Memory B cell (primary cell): ENCODE measurements around the gene TKTL1.

Source experiments
- ATAC-seq: fragments of 150-1000 bp; cut with Tn5 transposase; 2 replicates; pipeline ENCODE4 v1.10.0; 2021; ENCODE audit warnings: low read depth, mild to moderate bottlenecking, moderate library complexity
- DNase-seq, 2 donors: peaks; one replicate each; pipeline ENCODE4 v3.0.0; 2022; ENCODE audit warnings: low spot score in 2 of 2
- H3K27ac Mint-ChIP-seq: one replicate; pipeline ENCODE4 v1.8.0; 2022; ENCODE audit warnings: mild to moderate bottlenecking, moderate library complexity, mixed read lengths
- H3K27me3 Mint-ChIP-seq: one replicate; pipeline ENCODE4 v1.8.0; 2022; ENCODE audit warnings: mixed read lengths
- H3K36me3 Mint-ChIP-seq: one replicate; pipeline ENCODE4 v1.8.0; 2022; ENCODE audit warnings: mild to moderate bottlenecking, mixed read lengths
- H3K4me1 Mint-ChIP-seq: one replicate; pipeline ENCODE4 v1.8.0; 2022; ENCODE audit warnings: mixed read lengths
- H3K4me3 Mint-ChIP-seq: one replicate; pipeline ENCODE4 v1.8.0; 2022; ENCODE audit warnings: mild to moderate bottlenecking, moderate library complexity, mixed read lengths
- H3K9me3 Mint-ChIP-seq: one replicate; pipeline ENCODE4 v1.8.0; 2022; ENCODE audit warnings: mixed read lengths

The TKTL1 gene

DNA sequence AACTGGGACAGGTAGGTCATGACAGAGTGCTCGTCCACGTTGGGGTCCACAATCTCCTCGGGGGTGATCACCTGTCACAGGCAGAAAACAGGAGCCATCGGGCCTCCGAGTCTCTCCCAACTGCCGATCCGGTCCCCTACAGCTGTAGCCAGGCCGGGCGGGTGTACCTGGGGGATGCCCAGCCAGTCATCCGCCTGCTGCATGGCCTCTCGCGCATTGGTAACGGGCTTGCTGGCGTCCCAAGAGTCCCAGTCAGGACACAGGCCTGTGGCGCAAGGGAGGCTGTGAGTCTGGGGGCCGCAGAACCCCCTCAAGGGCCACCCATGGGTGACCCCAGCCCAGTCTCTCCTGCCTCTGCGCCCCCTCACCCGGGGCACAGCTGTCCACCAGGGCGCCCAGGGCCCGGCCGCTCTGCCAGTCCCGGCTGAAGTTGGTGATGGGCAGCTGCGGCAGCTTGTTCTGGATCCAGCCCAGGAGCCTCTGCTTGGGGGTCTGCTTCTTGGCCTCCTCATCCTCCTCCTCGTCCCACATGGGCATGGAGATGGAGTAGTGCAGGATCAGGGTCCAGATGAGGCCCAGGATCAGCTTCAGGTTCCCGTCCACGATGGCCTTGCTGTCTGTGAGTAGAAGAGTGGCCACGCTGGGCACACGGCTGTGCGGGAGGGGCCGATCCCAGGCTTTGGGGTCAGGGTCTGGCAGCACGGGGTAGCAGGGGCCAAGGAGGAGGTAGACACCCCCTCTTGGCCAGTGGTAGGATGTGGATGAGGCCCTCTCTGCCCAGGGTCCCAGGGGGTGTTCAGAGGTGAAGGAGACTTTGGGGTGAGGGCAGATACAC is 72.1 kb downstream of the TKTL1 start:
- H3K4me1 Mint-ChIP-seq: peaks cover 10% of the 10 kb centered on the region
- H3K36me3 Mint-ChIP-seq: peaks cover 6% of the 10 kb centered on the region
- peak overlapping the region; percentile 93 for H3K4me3 Mint-ChIP-seq
- ATAC-seq: no peak
- no peaks in the 10 kb centered on the region for H3K27me3 Mint-ChIP-seq
- H3K27ac Mint-ChIP-seq: peak overlapping the region; percentile 97
- DNase-seq: no peak
- H3K9me3 Mint-ChIP-seq: no peaks in the 10 kb centered on the region

DNA sequence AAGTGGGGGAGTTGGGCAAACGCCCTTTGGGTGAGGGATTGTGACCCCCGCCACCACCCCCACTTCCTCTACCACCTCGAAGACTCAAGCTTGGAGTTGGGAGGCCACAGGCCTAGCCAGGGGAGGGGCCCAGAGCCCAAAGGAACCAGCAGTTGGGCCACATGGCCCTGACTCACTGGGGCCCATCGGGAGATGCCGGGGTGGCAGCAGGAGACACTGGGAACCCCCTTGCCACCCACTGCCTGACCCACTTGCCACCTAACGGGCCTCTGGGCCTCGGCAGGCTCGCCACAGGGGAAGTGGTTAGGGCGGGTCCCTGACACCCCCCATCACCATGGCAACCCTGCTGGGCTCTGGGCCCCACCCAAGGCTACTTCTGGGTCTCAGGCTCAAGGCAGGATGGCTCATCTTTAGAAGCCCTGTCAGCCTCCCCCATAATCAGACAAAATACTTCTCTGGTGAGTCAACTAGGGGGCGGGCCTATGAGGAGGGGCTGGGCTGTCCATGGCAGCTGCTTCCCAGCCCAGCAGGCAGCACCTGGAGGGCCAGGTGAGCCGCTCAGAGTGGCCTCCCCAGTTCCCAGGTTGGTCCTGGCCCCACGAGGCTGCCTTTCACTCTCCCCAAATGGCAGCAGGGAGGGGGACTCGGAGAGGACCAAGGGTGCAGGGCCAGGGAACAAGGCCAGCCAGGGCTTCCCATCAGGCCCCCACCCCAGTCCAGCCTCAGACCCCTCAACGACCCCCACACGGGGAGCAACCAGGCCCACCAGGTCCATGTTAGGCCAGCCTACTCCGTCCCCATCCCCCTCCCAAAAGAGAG is 73.2 kb downstream of the TKTL1 start:
- peak overlapping the region; percentile 93 for H3K4me3 Mint-ChIP-seq
- peaks cover 4% of the 10 kb centered on the region for H3K36me3 Mint-ChIP-seq
- no peaks in the 10 kb centered on the region for H3K27me3 Mint-ChIP-seq
- H3K4me1 Mint-ChIP-seq: peaks cover 10% of the 10 kb centered on the region
- peak; percentile 67 to 82 for DNase-seq
- H3K9me3 Mint-ChIP-seq: no peaks in the 10 kb centered on the region
- peak; percentile 70 for ATAC-seq
- peak overlapping the region; percentile 97 for H3K27ac Mint-ChIP-seq

DNA sequence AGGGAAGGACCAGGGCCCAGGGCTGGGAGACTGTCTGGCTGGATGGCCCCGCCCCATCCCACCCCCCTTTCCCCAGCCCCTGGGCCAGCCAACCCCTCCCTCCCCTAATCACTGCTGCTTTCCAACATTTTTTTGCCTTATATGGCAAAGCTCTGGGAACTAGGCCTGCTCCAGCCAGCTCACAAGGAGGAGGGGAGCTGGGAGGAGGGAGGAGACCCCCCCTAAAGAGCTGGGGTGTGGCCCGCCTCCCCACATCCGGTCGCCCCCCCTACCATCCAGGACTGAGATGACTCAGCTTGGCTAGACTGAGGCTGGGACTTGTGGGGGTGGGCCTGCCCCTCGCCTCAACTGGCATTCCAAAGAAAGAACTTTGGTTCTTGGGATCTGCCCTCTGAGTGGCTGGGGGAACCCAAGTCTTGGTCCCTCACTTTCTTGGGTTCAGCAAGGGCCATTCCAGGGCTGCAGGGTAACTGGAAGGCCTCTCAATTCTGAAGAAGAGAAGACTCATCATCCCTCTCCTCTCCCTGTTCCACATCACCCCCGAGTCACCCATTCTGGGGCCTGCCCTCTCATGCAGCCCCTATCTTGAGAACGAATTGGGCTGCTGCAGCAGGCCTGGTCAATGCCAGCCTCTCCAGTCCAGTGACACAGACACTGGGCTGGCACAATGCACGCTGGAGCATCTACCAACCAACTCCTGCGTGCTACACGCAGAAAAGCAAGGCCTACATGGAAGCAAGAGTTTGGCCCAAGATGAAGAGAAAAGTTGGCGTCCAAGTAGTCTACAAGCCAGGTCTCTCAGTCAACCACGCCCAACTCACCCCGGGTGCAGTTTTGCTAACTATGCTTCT is 74.1 kb downstream of the TKTL1 start:
- peaks cover 4% of the 10 kb centered on the region for H3K36me3 Mint-ChIP-seq
- H3K27me3 Mint-ChIP-seq: no peaks in the 10 kb centered on the region
- H3K27ac Mint-ChIP-seq: peak overlapping the region; percentile 97
- no peaks in the 10 kb centered on the region for H3K9me3 Mint-ChIP-seq
- peak overlapping the region; percentile 93 for H3K4me3 Mint-ChIP-seq
- H3K4me1 Mint-ChIP-seq: peaks cover 10% of the 10 kb centered on the region
- ATAC-seq: no peak
- DNase-seq: no peak

DNA sequence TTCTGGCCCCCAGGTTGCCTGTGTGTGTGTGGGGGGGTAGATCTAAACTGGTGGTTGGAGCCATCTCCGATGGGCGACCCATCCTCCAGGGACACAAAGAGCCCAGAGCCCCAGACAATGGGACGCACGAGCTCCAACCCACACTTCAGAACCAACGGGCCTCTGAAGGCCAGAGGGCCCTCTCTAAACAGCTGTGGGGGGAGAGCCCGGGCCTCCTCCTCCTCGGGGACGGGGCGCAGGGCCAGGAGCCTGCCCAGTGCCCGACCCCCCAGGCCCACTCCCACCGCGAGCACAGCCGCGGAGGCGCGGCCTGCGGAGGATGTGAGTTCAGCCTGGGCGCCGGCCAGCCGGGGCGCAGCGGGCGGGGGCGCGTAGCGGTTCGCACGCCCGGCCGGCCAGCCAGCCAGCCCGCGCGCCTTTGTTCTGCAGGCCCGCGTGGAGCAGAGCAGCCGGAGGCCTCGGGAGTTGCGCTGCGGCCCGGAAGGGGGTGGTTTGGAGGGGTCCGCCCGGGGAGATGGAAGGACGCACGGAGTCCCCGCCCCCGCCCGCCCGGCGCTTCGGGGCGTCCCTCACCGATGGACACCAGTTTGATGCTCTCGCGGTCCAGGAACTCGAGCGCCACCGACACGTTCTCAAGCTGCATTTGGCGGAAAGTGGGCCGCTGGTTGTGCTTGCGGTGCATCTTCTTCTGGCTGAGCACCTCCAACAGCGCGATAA is 74.9 kb downstream of the TKTL1 start:
- DNase-seq (no peak), ATAC-seq (no peak)
- Mint-ChIP-seq H3K27me3 (no peaks in the 10 kb centered on the region), H3K9me3 (no peaks in the 10 kb centered on the region), H3K36me3 (peaks cover 4% of the 10 kb centered on the region), H3K27ac (peak overlapping the region; percentile 97), H3K4me3 (peak overlapping the region; percentile 93), H3K4me1 (peaks cover 10% of the 10 kb centered on the region)

DNA sequence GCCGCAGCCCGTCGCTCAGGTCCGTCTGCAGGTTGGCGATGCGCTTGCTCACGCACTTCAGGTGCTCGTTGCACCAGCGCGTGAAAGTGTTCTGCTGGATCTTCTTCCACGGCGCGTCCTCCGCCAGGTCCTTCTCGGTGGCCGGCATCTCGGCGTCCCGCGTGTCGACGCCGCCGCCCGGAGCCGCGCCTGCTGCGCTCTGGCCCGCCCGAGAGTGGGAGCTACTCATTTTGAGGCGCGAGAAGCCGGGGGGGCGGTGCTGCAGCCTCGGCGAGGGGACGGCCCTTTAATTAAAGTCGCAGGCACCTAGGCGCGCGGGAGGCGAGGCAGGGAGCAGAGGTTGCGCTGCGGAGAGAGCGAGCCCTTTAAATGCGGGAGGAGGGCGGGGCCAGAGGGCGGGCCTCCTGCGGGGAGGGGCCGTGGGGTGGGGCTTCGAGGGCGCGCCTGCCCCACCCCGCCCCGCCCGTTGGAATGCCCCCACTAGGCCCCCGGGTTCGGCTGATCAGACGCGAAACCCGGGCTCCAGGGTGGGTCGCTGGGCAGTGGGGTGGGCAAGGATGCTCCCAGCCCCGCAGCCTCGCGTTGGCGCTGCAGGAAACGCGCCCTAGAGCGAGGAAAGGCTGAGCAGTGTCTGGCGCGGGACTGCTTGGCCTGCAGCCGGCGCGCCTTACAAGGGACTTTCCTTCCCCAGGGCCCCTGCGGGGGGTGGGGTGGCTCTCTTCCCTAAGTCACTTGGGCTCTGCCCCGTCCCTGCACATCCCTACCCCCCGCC is 75.6 kb downstream of the TKTL1 start:
- Mint-ChIP-seq H3K4me1 (peaks cover 10% of the 10 kb centered on the region), H3K27me3 (no peaks in the 10 kb centered on the region), H3K36me3 (peaks cover 4% of the 10 kb centered on the region), H3K9me3 (no peaks in the 10 kb centered on the region), H3K27ac (peak overlapping the region; percentile 87), H3K4me3 (peak overlapping the region; percentile 93)
- ATAC-seq (peak; percentile 65), DNase-seq (peak; percentile 70 to 85)

DNA sequence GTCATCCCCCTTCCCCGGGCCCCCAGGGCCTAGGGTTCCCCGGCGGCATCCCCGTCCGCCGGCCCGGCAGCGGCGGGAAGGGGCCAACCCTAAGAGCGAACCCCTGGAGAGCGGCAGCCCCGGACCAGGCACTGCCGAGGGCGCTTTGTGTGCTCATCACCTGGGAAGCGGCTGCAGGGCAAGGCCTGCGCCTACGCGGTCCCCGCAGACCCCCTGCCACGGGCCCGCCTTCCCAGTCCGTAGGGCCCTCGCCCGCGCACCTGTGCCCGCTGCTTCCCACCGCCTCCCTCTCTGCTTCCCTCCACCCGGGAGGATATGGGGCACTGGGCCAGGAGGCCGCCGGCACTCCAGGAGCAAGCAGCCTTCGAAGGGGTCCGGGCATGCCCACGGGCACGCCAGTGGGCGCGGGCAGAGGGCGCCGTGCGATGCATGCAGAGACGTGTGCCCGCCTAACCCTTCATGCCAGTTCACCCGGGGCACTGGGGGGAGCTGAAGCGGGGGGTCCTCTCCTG is 76.2 kb downstream of the TKTL1 start:
- H3K9me3 Mint-ChIP-seq: no peaks in the 10 kb centered on the region
- H3K36me3 Mint-ChIP-seq: peaks cover 4% of the 10 kb centered on the region
- H3K27me3 Mint-ChIP-seq: no peaks in the 10 kb centered on the region
- H3K4me1 Mint-ChIP-seq: peaks cover 10% of the 10 kb centered on the region
- no peak for ATAC-seq
- peak overlapping the region; percentile 93 for H3K4me3 Mint-ChIP-seq
- DNase-seq: no peak
- H3K27ac Mint-ChIP-seq: peak overlapping the region; percentile 72

DNA sequence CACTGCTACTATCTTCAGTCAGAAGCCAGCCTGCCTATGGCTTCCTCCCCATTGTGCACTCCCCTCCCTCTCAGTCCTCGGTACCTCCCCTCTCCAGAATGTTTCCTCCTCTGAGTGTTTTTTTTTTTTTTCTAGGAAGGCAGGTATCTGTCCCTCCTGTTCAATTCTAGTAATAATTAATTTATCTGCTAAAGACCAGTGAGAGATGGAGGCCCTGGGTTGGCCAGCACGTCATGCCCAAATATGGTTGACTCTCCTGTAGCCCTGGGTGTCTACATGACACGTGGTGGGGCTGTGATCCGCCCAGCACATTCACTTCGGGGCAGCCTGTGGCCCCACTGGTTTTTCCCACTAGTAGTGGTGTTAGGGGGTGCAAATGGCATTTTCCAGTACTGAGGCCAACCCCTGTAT is 77.0 kb downstream of the TKTL1 start:
- Mint-ChIP-seq H3K36me3 (peaks cover 2% of the 10 kb centered on the region), H3K27me3 (no peaks in the 10 kb centered on the region), H3K9me3 (no peaks in the 10 kb centered on the region), H3K4me1 (peaks cover 10% of the 10 kb centered on the region), H3K4me3 (peak overlapping the region; percentile 93), H3K27ac (peak overlapping the region; percentile 72)
- DNase-seq: no peak
- no peak for ATAC-seq

DNA sequence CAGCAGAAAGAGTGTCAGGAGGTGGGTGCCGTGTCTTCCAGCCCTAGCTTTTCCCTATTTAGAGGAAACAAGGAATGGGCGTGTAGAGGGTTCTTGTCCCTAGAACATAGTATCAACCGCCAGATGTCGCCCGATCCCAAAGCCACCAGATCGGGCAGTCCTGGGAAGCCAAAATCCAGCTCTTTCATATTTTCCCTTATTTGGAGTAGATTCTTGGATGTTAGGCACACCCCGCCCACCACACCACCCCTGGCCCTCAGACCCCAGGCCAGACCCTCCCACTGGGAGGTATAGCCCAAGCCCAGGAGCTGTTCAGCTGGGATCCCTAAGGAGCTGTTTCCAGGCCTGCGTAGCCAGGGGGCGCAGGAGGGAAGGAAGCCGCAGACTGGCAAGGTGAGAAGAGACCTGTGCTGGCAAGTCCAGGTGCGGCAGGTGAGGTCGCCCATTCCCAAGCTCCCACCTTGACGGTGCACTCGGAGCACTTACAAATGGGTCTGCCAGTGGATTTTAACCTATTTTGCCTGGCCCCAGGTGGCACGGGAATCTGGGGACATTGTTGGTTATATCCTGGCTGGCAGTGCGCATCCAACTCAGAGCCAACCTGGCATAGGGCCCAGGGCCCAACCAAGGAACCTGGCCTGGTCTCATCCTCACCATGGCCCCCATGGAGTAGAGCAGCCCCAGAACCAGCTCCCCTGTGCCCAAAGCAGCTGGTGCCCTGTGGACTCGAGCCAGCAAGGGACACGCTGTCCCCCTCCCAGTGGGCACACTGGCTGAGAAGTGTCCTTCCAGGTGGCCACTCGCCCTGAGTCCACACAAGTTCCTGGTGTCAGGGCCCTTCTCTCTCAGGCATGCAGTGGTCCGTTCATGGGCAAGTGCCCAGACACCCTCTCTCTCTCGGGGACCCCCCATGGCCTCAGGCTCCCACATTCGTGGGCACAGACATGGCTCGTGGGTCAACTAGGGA is 78.0 kb downstream of the TKTL1 start:
- no peak for ATAC-seq
- no peaks in the 10 kb centered on the region for H3K9me3 Mint-ChIP-seq
- H3K27me3 Mint-ChIP-seq: no peaks in the 10 kb centered on the region
- no peak for DNase-seq
- H3K4me1 Mint-ChIP-seq: peaks cover 5% of the 10 kb centered on the region
- no peaks in the 10 kb centered on the region for H3K36me3 Mint-ChIP-seq
- no peak overlapping the region for H3K27ac Mint-ChIP-seq
- peak overlapping the region; percentile 37 for H3K4me3 Mint-ChIP-seq

DNA sequence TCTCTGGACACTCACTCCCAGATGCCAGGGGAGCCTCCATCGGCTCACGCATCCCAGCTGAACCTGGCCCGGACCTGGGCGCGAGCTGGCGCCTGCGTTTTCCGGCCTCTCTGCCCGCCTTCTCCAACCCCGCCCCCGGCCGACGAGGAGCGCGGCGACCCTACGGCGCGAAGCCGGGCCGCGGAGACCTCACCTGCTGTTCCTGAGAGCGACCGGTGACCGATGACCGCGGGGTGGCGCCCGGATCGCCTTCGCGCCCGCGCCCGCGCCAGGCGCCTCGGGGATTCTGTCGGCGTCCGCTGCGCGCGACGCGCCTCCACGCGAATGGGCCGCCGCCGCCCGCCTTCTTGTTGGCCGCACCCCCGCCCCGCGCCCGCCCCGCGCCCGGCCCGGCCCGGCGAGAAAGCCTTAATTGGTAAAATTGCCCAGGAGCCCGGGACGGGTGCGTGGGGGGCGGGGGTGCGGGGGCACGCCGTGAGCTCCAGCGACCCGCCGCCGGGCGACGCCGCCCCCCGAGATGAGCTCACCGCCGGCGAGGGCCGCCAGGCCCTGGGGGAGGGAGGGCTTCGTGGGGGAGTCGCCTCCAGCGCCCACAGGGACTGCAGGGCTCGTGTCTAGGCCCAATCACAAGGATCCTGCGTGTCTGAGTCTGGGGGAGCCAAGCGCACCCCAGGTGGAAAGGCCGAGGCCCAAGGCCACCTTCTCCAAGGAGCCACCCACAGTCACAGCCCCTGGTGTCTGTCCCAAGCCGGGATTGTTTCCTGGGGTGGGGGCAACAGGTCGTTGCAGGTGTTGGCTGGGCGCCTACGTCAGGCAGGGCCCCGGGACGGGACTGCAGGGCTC is 78.9 kb downstream of the TKTL1 start, which contains the start of gene FLNA:
Gene FLNA, minus strand, starts transcription at position 322 of the 843 bp plus-strand sequence. CDS start 3,389 bp downstream, outside the sequence.
- ATAC-seq (no peak), DNase-seq (no peak)
- no peaks in the 10 kb centered on the region for H3K9me3 Mint-ChIP-seq
- peaks cover 5% of the 10 kb centered on the region for H3K4me1 Mint-ChIP-seq
- no peaks in the 10 kb centered on the region for H3K36me3 Mint-ChIP-seq
- peak within 1 kb of the TSS; percentile 43 for H3K4me3 Mint-ChIP-seq
- H3K27me3 Mint-ChIP-seq: no peaks in the 10 kb centered on the region
- no peak within 1 kb of the TSS for H3K27ac Mint-ChIP-seq

DNA sequence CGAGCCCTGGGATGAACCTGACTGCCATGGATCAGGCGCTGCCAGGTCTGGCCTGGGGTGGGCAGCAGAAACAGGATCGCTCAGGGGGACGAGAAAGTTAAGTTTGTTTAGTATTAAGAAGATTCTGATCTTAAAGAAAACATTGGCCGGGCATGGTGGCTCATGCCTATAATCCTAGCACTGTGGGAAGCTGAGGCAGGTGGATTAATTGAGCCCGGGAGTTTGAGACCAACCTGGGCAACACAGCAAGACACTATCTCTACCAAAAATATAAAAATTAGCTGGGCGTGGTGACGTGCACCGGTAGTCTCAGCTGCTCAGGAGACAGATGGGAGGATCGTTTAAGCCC is 79.5 kb downstream of the TKTL1 start:
- peaks cover 5% of the 10 kb centered on the region for H3K4me1 Mint-ChIP-seq
- no peak overlapping the region for H3K27ac Mint-ChIP-seq
- no peak for ATAC-seq
- H3K4me3 Mint-ChIP-seq: no peak overlapping the region
- no peaks in the 10 kb centered on the region for H3K36me3 Mint-ChIP-seq
- no peaks in the 10 kb centered on the region for H3K9me3 Mint-ChIP-seq
- no peaks in the 10 kb centered on the region for H3K27me3 Mint-ChIP-seq
- DNase-seq: no peak

DNA sequence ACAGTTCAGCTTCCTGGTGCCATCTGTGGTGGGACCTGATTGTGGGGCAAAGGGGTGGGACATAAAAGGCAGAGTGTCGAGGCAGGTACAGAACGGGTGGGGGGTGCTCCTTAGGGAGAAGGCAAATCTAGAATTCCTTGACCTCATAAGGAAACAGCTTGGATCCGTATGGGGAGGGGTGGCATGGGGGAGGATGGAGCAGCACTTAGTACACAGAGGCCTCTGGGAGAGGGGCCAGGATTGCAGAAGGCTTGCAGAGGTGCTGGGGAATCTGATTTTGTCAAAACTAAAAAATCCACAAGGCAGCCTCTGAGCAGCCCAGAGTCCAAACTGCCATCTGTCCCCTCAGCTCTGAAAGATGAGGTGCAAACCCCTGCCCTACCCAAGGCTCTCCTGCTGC is 81.2 kb downstream of the TKTL1 start:
- DNase-seq (no peak), ATAC-seq (no peak)
- peaks cover 7% of the 10 kb centered on the region for H3K4me1 Mint-ChIP-seq
- H3K4me3 Mint-ChIP-seq: no peak overlapping the region
- no peaks in the 10 kb centered on the region for H3K27me3 Mint-ChIP-seq
- H3K36me3 Mint-ChIP-seq: peaks cover 2% of the 10 kb centered on the region
- H3K27ac Mint-ChIP-seq: no peak overlapping the region
- no peaks in the 10 kb centered on the region for H3K9me3 Mint-ChIP-seq
